22Rv1 (cell line): ENCODE results near the gene ZSCAN12.

ENCODE experiments used
- CTCF ChIP-seq: fragments of 450-650 bp; IDR thresholded peaks from 2 replicates; pipeline ENCODE4 v1.5.1; 2017; ENCODE audit warnings: mild to moderate bottlenecking
- ZFX ChIP-seq: fragments of 450-650 bp; IDR thresholded peaks from 2 replicates; pipeline ENCODE4 v1.6.1; 2017; ENCODE audit warnings: antibody characterized with exemption, borderline replicate concordance

- TF ChIP-seq ZFX (no peak), CTCF (no peak)
Observed at GRCh38 chr6:28349892-28350737, 49.4 kb downstream of the ZSCAN12 start, which contains the start of gene ZKSCAN3.
